GM18526 (cell line): ENCODE results near the gene LRP11.

Experiments used
- POLR2A ChIP-seq: IDR thresholded peaks from 3 replicates; pipeline ENCODE4 v1.6.1; 2011; ENCODE audit not compliant: insufficient read length; ENCODE audit errors: extremely low read depth

LRP11 gene

GRCh38 chr6:149860834-149861602 lies 3.1 kb downstream of the LRP11 start:
- TF ChIP-seq POLR2A = no peak

- TF ChIP-seq POLR2A = no peak
Measured at GRCh38 chr6:149860513-149860833, 3.7 kb downstream of the LRP11 start.

GRCh38 chr6:149859938-149860337 lies 4.2 kb downstream of the LRP11 start:
- TF ChIP-seq POLR2A = no peak

GRCh38 chr6:149859368-149859767 lies 4.8 kb downstream of the LRP11 start:
- no peak for TF ChIP-seq POLR2A

GRCh38 chr6:149857541-149857940 lies 6.6 kb downstream of the LRP11 start:
- no peak for TF ChIP-seq POLR2A

GRCh38 chr6:149856256-149856994 lies 7.7 kb downstream of the LRP11 start:
- no peak for TF ChIP-seq POLR2A

GRCh38 chr6:149855741-149856140 lies 8.4 kb downstream of the LRP11 start:
- no peak for TF ChIP-seq POLR2A

GRCh38 chr6:149855040-149855654 lies 9.0 kb downstream of the LRP11 start:
- TF ChIP-seq POLR2A = no peak

GRCh38 chr6:149854532-149854931 lies 9.6 kb downstream of the LRP11 start:
- no peak for TF ChIP-seq POLR2A

GRCh38 chr6:149852881-149853280 lies 11.3 kb downstream of the LRP11 start:
- TF ChIP-seq POLR2A = no peak

- TF ChIP-seq POLR2A = no peak
Measured at GRCh38 chr6:149852180-149852579, 12.0 kb downstream of the LRP11 start.

GRCh38 chr6:149851461-149852110 lies 12.6 kb downstream of the LRP11 start:
- no peak for TF ChIP-seq POLR2A

GRCh38 chr6:149847939-149848267 lies 16.3 kb downstream of the LRP11 start:
- no peak for TF ChIP-seq POLR2A

GRCh38 chr6:149846321-149846720 lies 17.8 kb downstream of the LRP11 start:
- no peak for TF ChIP-seq POLR2A

GRCh38 chr6:149845549-149845948 lies 18.6 kb downstream of the LRP11 start:
- TF ChIP-seq POLR2A = no peak

- TF ChIP-seq POLR2A = no peak
Measured at GRCh38 chr6:149844480-149844879, 19.7 kb downstream of the LRP11 start.

GRCh38 chr6:149843051-149843633 lies 21.0 kb downstream of the LRP11 start:
- no peak for TF ChIP-seq POLR2A
